Germinal center (tissue), 1 donor: ENCODE data around the gene RASSF5.
"Not testable (repeated sequence)": the region's sequence is repeated elsewhere in the genome, so short reads cannot be mapped to it uniquely, and the experiment has no call there.

Experiments used
- DNase-seq: peaks from one replicate; pipeline ENCODE4 v3.0.0; 2012; ENCODE audit warnings: mixed read lengths, low spot score

RASSF5 gene

GRCh38 chr1:206477110-206477509, 30.2 kb upstream of the RASSF5 start:
- no peak for DNase-seq

GRCh38 chr1:206477581-206478380, 29.6 kb upstream of the RASSF5 start:
- DNase-seq = no peak

GRCh38 chr1:206478746-206479145, 28.6 kb upstream of the RASSF5 start:
- DNase-seq = no peak

GRCh38 chr1:206479183-206480125, 27.9 kb upstream of the RASSF5 start:
- peak; percentile 84 for DNase-seq

GRCh38 chr1:206480211-206480610, 27.1 kb upstream of the RASSF5 start:
- DNase-seq = no peak

GRCh38 chr1:206482611-206483010, 24.7 kb upstream of the RASSF5 start:
- DNase-seq = no peak

- DNase-seq = not testable (repeated sequence)
Measured at GRCh38 chr1:206483864-206484263, 23.5 kb upstream of the RASSF5 start.

GRCh38 chr1:206484901-206485300, 22.4 kb upstream of the RASSF5 start:
- DNase-seq = no peak

- no peak for DNase-seq
Measured at GRCh38 chr1:206486995-206487788, 20.1 kb upstream of the RASSF5 start.

- DNase-seq = no peak
Measured at GRCh38 chr1:206487970-206488369, 19.4 kb upstream of the RASSF5 start.

GRCh38 chr1:206488466-206488865, 18.9 kb upstream of the RASSF5 start:
- DNase-seq = no peak

GRCh38 chr1:206489980-206490770, 17.2 kb upstream of the RASSF5 start:
- DNase-seq = peak; percentile 81

GRCh38 chr1:206490771-206491405, 16.4 kb upstream of the RASSF5 start:
- DNase-seq = no peak

- no peak for DNase-seq
Measured at GRCh38 chr1:206491616-206492015, 15.7 kb upstream of the RASSF5 start.

- DNase-seq = no peak
Measured at GRCh38 chr1:206492589-206492988, 14.7 kb upstream of the RASSF5 start.

GRCh38 chr1:206493279-206493678, 14.1 kb upstream of the RASSF5 start:
- no peak for DNase-seq

GRCh38 chr1:206495011-206495461, 12.3 kb upstream of the RASSF5 start:
- DNase-seq = no peak

GRCh38 chr1:206495493-206496046, 11.8 kb upstream of the RASSF5 start:
- no peak for DNase-seq

- no peak for DNase-seq
Measured at GRCh38 chr1:206496131-206496793, 11.1 kb upstream of the RASSF5 start.

- peak; percentile 40 for DNase-seq
Measured at GRCh38 chr1:206497363-206497762, 10.0 kb upstream of the RASSF5 start.
